ENCODE measurements around the gene NAV1. TPM values are rescaled to one million over a fixed set of nuclear protein-coding genes. Genes with fewer than 3 reads are reported as not detected.

Gene NAV1
- total RNA-seq, 4 donors from 2014 or later, result 13.0 to 40.6 (median 16.9) TPM

- intact Hi-C loops (cut with DNase I; ENCODE audit: low total_unique reads), result loop anchor here (10.0 kb wide), 1 partner anchor 227 kb away; no protein-coding TSS in a partner anchor
- TF ChIP-seq POLR2AphosphoS5 (IDR thresholded peaks at IDR 0.05) (no peak), EP300 (IDR thresholded peaks at IDR 0.05; ENCODE audit: low read depth) (no peak), POLR2A (IDR thresholded peaks at IDR 0.05) (no peak)
- TF ChIP-seq, protein P1, sequence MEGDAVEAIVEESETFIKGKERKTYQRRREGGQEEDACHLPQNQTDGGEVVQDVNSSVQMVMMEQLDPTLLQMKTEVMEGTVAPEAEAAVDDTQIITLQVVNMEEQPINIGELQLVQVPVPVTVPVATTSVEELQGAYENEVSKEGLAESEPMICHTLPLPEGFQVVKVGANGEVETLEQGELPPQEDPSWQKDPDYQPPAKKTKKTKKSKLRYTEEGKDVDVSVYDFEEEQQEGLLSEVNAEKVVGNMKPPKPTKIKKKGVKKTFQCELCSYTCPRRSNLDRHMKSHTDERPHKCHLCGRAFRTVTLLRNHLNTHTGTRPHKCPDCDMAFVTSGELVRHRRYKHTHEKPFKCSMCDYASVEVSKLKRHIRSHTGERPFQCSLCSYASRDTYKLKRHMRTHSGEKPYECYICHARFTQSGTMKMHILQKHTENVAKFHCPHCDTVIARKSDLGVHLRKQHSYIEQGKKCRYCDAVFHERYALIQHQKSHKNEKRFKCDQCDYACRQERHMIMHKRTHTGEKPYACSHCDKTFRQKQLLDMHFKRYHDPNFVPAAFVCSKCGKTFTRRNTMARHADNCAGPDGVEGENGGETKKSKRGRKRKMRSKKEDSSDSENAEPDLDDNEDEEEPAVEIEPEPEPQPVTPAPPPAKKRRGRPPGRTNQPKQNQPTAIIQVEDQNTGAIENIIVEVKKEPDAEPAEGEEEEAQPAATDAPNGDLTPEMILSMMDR (IDR thresholded peaks at IDR 0.05), result no peak
- 90% methylated on average over 6 of the region's 6 CpGs; no CpG with 5 or more reads in 1 of the 2 donors for WGBS, 2 donors (ENCODE audit: low coverage in 1 of 2)
- in situ Hi-C loops (cut with MboI; ENCODE audit: low pct_ligation_motif_present in 1 of 4, low pct_unique_long_range_greater_than_20kb in 1 of 4, low sequenced_read_pairs in 3 of 4), result loop anchor here in 2 of 4 donors (5.0 to 25.0 kb wide), 4 partner anchors 127 to 219 kb away; no protein-coding TSS in a partner anchor
- Histone ChIP-seq H3K4me1 (peaks cover 0 to 9% (median 0%) of the 10 kb centered on the region in 4 donors), H3K4me3 (no peak overlapping the region), H3K27ac (no peak overlapping the region), H3K27me3 (no peaks in the 10 kb centered on the region), H3K36me3 (no peaks in the 10 kb centered on the region), H3K9me3 (no peaks in the 10 kb centered on the region)
- DNase-seq, result no peak
These were observed 29.3 kb downstream of the NAV1 start for GRCh38 chr1:201568265-201568664.

DNA sequence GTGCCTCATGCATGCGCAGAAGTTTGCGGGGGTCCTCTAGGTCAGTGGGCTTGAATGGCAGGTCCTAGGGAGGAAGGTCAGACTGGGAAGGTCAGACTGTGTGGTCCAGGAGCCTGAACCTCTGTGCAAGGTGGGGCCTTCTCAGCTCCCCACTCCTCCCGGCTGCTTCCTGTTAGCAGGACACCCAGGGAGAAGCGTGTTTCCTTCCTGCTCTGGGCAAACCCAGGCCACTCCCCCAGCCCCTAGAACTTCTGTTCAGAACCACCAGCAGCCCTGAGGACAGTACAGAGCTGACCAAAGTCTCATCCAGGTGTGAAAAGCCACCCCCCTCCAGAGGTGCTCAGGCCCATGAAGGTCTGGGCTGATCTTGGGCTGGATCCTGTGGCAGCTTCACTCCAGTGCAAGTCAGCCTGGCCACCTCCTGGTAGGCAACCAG lies 29.9 kb downstream of the NAV1 start:
- no peak for DNase-seq
- in situ Hi-C loops (cut with MboI; ENCODE audit: low pct_ligation_motif_present in 1 of 4, low pct_unique_long_range_greater_than_20kb in 1 of 4, low sequenced_read_pairs in 3 of 4) (loop anchor here in 2 of 4 donors (5.0 to 25.0 kb wide), 4 partner anchors 126 to 218 kb away; no protein-coding TSS in a partner anchor), intact Hi-C loops (cut with DNase I; ENCODE audit: low total_unique reads) (loop anchor here (10.0 kb wide), 1 partner anchor 226 kb away; no protein-coding TSS in a partner anchor)
- Histone ChIP-seq H3K9me3 (no peaks in the 10 kb centered on the region), H3K4me1 (peaks cover 0 to 9% (median 0%) of the 10 kb centered on the region in 4 donors), H3K27ac (no peak overlapping the region), H3K27me3 (no peaks in the 10 kb centered on the region), H3K4me3 (no peak overlapping the region), H3K36me3 (no peaks in the 10 kb centered on the region)
- 77 to 100% methylated on average over 1 to 4 of the region's 4 CpGs for WGBS, 2 donors (ENCODE audit: low coverage in 1 of 2)
- no peak for TF ChIP-seq POLR2A (IDR thresholded peaks at IDR 0.05)
- TF ChIP-seq, protein P1 (IDR thresholded peaks at IDR 0.05), result no peak
- no peak for TF ChIP-seq EP300 (IDR thresholded peaks at IDR 0.05; ENCODE audit: low read depth)
- TF ChIP-seq POLR2AphosphoS5 (IDR thresholded peaks at IDR 0.05), result no peak

DNA sequence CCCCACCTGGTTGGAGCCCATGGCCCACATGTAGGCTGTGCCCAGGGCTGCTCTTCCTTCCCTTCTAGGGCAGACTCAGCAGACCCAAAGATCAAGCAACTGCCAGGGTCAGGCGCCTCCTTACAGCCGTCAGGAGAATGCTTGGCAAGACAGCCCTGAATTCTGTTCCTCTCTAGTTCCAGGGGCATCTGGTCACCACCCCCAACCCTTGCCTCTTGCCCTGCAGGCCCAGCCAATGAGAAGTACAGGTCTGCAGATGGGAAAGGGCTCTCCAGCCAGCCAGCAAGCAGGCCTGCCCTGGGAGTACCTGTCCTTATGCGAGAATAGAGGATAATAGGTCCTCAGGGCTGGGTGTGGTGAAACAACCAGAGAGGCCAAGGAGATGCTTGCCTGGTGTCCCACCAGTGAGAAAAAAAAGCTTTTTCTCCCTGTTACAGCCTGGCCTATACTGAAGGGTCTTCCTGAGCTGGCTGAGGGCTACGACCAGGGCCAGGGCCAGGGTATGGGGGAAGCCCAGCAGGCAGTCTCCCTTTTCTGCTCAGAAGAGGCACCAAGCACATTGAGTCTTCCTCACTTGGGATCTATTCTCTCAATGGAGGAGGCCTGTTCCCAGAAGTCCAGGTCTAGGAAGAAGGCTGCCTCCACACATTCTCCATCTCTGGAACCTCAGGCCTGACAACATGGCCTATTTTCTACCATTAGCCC lies 31.4 kb downstream of the NAV1 start:
- Histone ChIP-seq H3K9me3 (no peaks in the 10 kb centered on the region), H3K27ac (peak overlapping the region; percentile 10 to 64 (median 24)), H3K27me3 (no peaks in the 10 kb centered on the region), H3K4me1 (peaks cover 0 to 9% (median 0%) of the 10 kb centered on the region in 4 donors), H3K36me3 (no peaks in the 10 kb centered on the region), H3K4me3 (no peak overlapping the region)
- WGBS, 2 donors (ENCODE audit: low coverage in 1 of 2), result 89% methylated on average over 4 of the region's 4 CpGs; no CpG with 5 or more reads in 1 of the 2 donors
- in situ Hi-C loops (cut with MboI; ENCODE audit: low pct_ligation_motif_present in 1 of 4, low pct_unique_long_range_greater_than_20kb in 1 of 4, low sequenced_read_pairs in 3 of 4) (loop anchor here in 1 of 4 donors (25.0 kb wide), 1 partner anchor 217 kb away; no protein-coding TSS in a partner anchor), intact Hi-C loops (cut with DNase I; ENCODE audit: low total_unique reads) (no loop called here)
- no peak for DNase-seq
- no peak for TF ChIP-seq POLR2A (IDR thresholded peaks at IDR 0.05)
- no peak for TF ChIP-seq EP300 (IDR thresholded peaks at IDR 0.05; ENCODE audit: low read depth)
- TF ChIP-seq, protein P1 (IDR thresholded peaks at IDR 0.05), result no peak
- TF ChIP-seq POLR2AphosphoS5 (IDR thresholded peaks at IDR 0.05), result no peak

GRCh38 chr1:201570886-201571624 lies 32.1 kb downstream of the NAV1 start:
- TF ChIP-seq EP300 (IDR thresholded peaks at IDR 0.05; ENCODE audit: low read depth) (no peak), POLR2AphosphoS5 (IDR thresholded peaks at IDR 0.05) (no peak), POLR2A (IDR thresholded peaks at IDR 0.05) (no peak)
- TF ChIP-seq, protein P1 (IDR thresholded peaks at IDR 0.05), result no peak
- in situ Hi-C loops (cut with MboI; ENCODE audit: low pct_ligation_motif_present in 1 of 4, low pct_unique_long_range_greater_than_20kb in 1 of 4, low sequenced_read_pairs in 3 of 4), result loop anchor here in 1 of 4 donors (25.0 kb wide), 1 partner anchor 216 kb away; no protein-coding TSS in a partner anchor
- peak overlapping the region; percentile 10 to 64 (median 23) for H3K27ac ChIP-seq
- intact Hi-C loops (cut with DNase I; ENCODE audit: low total_unique reads), result no loop called here
- no peaks in the 10 kb centered on the region for H3K27me3 ChIP-seq
- no peak overlapping the region for H3K4me3 ChIP-seq
- H3K4me1 ChIP-seq, result peaks cover 0 to 9% (median 0%) of the 10 kb centered on the region in 4 donors
- DNase-seq, result no peak
- H3K36me3 ChIP-seq, result no peaks in the 10 kb centered on the region
- H3K9me3 ChIP-seq, result no peaks in the 10 kb centered on the region
- WGBS, 2 donors (ENCODE audit: low coverage in 1 of 2), result 80 to 87% methylated on average over 1 to 10 of the region's 10 CpGs
